Stimulated activated CD8-positive, alpha-beta memory T cell treated with anti-CD3 and anti-CD28 coated beads, Interleukin-4, amount 100 ng/mL, for 24 hours (primary cell): ENCODE data around the gene BCL7C.
A peak's percentile ranks its signal among the peaks of the same experiment; 100 is the strongest.
"Not testable (repeated sequence)": the region's sequence is repeated elsewhere in the genome, so short reads cannot be mapped to it uniquely, and the experiment has no call there.

ENCODE experiments used
- DNase-seq: peaks from one replicate; pipeline ENCODE4 v3.0.0-alpha.2; 2020; ENCODE audit warnings: low read depth

BCL7C gene

DNA sequence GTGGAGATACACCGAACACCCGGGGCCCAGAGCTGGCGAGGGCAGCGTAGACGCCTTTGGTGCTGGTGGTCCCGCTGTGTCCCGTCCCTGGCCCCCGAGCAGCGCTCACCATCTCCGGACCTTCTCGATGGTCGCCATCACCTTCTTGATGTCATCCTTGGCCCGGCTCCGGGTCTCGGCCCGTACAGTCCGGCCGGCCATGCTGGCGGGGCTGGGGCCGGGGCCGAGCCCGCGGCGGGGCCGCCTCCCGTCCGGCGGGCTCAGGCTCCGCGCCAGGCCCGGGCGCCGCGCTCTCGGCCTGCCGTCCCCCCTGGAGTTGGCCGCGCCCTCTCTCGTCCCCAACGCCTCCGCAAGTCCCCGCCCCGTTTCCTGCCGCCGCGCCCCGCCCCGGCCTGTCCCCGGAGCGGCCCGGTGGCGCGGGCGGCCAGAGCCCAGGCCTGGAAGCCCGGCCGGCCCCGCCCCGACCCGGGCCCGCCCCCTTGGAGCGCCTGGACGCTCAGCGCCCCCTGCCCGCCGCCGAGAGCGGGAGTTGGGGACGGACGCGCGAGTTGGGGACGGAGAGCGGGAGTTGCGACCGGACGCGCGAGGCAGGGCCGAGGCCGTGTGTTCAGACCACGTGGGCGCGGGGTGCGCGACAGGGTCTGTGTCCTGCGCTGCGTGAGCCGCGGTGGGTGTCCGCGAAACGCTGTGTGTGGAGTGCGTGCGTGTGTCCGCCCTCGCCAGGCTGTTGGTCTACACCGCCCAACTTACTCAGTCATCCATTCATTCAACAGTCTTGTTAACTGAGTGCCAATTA lies at the start of gene BCL7C:
Gene BCL7C (minus strand): TSS at position 334 of the 796 bp plus-strand sequence. CDS start 133 bp downstream, at position 201.
- peak; percentile 83 for DNase-seq

DNA sequence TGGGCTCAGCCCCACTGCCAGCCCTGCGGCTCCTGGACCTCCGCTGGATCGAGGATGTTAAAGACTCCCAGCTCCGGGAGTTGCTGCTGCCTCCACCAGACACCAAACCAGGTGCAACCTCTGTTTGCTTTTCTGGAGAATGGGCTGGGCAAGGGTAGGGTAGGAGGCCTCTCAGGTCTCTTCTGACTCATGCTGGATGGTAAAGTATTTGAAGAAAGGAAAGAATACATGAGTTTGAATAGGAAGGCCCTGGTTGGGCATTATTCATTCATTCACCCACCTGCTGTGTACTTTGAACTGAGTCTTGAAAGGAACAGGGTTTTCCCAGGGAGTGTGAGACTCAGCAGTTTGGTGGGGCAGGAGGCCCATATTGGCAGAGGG lies 48.5 kb upstream of the BCL7C start:
- DNase-seq = no peak

GRCh38 chr16:30941600-30942425 lies 47.9 kb upstream of the BCL7C start:
- peak; percentile 51 for DNase-seq

DNA sequence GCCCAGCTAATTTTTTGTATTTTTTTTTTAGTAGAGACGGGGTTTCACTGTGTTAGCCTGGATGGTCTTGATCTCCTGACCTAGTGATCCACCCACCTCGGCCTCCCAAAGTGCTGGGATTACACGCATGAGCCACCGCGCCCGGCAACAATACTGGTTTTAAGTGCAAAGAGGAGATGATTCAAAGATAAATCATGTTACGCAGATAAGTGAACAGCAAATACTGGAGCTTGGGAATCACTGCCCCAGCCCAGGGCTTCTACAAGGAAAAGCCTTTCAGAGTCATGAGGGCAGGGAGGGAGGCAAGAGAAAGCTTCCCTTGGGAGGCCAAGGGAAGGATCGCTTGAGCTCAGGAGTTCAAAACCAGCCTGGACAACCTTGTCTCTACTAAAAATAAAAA lies 45.7 kb upstream of the BCL7C start:
- not testable (repeated sequence) for DNase-seq

DNA sequence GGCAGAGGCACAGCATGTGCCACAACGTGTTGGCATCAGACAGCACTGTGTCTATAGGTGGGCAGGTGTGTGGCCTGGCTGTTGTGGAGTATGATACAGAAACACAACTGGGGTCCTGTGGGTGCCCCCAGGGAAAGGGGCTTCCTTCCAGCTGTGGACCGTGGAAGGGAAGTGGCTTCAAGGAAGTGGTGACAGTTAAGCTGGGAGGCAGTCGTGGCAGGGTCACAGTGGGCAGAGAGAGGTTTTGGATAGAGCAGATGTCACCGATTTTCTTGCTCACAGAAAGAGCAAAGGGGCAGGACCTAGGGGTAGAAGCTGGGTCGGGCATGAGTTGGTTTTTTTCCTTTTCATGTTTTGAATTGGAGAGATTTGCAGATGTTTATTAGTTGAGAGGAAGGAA lies 43.8 kb upstream of the BCL7C start:
- DNase-seq = no peak

DNA sequence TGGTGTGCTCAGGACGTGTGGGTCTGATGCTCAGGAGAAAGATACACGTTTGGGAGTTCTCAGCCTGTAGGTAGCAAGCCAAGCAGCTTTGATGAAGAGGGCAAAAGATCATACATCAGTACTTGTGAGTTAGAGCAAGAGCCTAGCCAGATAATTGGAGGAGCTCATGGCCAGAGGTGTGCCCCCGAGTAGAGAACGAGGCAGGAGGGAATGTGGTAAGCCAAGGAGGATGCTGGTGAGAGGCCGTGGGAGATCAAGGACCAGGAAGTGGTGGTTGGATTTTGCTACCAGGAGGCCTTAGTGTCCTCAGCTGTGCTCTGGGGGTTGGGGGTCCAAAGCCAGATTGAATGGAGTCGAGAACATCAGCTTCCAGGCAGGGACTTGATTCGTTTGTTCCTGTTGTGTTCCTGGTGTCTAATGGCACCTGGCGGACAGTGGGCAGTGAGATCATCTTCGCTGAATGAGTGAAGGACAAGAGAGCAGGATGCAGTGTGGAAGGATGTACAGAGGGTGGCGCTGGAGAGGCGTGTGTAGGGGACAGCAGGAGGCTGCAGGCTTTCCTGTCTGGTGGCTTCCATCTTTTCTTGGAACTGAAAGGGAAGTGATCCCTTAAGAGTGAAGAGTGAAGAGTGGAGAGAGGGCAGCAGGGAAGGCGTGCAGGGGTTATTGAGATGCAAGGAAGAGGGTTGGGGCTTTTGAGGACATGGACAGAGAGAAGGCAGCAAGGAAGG lies 41.1 kb upstream of the BCL7C start:
- DNase-seq = no peak

GRCh38 chr16:30931068-30931650 lies 37.3 kb upstream of the BCL7C start:
- DNase-seq = no peak

DNA sequence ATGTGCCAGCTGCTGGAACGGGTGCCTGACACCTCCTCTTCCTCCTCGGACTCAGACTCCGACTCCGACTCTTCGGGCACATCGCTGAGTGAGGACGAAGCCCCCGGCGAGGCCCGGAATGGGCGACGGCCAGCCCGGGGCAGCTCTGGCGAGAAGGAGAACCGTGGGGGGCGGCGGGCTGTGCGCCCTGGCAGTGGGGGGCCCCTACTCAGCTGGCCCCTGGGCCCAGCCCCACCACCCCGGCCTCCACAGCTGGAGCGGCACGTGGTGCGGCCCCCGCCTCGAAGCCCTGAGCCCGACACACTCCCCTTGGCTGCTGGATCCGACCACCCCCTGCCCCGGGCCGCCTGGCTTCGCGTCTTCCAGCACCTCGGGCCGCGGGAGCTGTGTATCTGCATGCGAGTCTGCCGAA lies 36.3 kb upstream of the BCL7C start:
- no peak for DNase-seq

- DNase-seq = no peak
Observed at GRCh38 chr16:30929167-30929566, 35.3 kb upstream of the BCL7C start.

DNA sequence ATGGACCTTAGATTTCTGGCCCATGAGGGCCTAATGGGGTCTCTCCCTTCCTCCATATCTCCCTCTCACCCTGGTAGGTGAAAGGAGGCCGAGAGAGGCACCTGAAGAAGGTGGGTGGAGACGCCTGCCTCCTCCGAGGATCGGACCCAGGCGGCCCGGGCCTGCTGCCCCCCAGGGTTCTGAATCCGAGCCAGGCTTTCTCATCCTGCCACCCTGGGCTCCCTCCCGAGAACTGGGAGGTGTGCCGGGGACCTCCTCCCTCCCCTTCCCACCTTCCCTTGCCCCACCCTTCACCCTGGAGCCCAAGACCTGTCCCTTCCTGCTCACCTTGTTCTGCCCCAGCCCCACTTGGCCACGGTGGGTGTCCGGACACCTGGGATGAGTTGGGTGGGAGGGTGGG lies 34.5 kb upstream of the BCL7C start:
- DNase-seq = no peak

DNA sequence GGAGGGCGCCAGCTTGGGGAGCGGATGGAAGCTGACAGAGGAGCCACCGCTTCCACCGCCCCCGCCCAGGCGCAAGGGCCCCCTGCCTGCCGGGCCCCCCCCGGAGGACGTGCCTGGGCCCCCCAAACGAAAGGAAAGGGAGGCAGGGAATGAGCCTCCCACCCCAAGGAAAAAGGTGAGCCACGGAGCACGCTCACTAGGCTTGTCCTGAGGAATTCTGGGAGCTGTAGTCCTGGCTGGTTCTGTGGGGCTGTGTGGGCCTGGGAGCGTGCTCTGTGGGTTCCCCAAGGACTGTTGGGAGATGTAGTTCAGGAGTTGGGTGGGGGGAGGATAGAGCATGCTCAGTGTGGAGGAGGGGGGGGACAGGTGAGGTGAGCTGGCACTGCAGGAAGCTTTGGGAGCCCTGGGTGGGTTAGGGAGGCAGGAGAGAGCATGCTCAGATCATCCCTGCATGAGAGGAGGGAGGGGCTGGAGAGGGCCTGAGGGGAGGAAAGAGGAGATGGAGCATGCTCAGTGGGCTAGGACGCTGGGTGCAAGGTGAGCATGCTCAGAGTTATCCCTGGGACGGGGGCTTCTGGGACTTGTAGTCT lies 34.0 kb upstream of the BCL7C start:
- DNase-seq = no peak

GRCh38 chr16:30926937-30927788 lies 33.3 kb upstream of the BCL7C start:
- no peak for DNase-seq

DNA sequence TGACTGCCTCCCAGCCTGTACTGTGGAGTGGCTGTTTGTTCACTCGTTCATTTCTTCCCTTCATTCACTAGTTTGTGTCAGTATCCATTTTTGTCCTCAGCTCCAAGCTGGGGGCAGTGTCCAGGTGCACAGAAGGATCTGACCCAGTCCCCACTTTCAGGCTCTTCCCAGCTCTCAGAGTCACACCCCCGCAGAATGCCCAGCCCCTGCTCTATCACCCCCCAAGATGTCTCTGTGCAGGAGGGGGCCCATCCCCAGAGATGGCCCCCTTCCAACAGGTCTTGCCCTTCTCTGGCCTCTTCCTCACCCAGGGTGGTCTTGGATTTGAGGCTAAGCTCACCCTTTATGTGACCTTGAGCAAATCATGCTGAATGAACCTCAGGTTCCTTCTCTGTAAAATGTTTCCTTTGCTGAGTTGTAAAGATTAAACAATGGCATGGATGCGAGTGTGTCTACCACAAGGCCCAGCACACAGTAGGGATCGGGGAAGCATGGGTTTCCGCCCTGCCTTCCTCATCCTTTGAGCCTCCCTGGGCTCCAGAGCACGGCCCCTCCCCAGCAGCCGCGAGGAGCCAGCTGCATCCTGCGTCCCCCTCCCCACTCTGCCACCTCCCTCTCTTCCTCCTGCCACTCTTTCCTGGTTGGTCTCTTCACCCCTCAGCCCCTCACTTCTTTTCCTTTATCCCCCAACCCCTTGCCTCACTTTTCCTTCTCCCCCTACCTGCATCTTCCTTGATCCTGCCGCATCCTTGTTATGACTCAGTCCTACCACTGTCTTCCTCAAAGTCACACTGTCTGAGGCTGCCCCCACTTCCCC lies 32.3 kb upstream of the BCL7C start:
- DNase-seq = no peak

- DNase-seq = no peak
Observed at GRCh38 chr16:30925632-30925987, 31.7 kb upstream of the BCL7C start.

- DNase-seq = no peak
Observed at GRCh38 chr16:30924913-30925631, 31.2 kb upstream of the BCL7C start.

DNA sequence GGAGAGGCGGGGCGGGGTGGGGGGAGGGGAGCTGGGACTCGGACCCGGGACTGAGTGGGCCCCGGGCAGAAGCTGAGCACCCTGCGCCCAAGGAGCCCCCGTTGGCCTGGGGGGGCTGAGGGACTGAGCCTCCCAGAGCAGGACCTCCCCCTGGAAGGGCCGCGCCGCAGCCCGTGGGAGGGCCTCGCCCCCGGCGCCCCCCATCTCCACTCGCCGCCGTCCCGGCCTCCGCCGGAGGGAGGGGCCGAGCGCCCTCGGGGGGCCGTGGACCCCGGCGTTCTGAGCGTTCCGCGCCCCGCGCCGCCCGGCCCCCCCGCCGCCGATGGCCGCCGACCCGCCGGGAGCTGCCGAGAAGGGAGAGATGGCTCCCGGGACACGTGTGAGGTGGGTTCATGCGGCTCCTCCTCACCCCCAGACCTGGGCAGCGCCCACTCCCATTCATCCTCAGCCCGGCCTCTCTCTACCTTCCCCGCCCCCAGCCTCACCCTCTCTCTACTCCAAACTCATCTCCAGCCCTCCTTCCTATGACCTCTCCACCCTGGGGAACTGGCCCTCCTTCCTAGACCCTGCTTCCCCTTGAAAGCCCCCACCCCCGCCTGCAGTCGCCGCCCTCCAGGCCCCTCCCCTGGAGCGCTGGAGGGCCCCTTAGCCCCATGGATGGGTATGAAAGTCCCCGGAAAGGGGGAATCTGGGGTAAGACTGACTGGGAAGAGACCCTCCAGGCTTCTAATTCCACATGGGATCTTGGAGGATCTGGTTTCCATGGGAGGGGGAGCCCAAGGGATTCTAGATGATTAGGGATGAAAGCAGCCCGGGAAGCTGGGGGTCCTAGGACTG lies 30.4 kb upstream of the BCL7C start:
- no peak for DNase-seq

DNA sequence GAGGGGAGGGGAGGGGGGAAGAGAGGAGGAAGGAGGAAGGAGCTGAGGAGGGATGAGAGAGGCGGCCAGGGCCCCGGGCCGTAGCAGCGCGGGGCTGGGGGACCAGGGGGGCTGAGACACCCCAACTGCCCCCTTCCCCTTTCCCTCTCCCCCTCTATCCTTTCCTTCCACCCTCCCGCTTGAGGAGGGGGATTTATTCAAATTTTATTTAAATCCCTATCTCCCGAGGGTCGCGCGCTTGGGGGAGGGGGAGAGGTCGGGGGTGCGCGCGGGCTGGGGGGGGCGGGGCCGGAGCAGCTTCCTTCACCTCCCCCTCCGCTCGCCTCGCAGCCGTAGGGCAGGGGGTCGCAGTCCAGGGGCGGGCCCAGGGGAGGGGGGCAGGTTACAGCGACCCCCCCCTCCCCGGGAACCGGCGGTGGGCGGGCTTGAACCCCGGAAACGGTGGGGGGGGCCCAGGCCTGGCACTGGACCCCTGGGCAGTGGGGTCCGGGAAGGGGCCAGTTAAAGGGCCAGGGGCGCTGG lies 29.7 kb upstream of the BCL7C start, which contains the start of gene FBXL19:
Gene FBXL19 (plus strand): TSS at position 19 of the 522 bp plus-strand sequence. CDS start 2,183 bp downstream, outside the sequence.
- no peak for DNase-seq

GRCh38 chr16:30922960-30923535 lies 29.2 kb upstream of the BCL7C start:
- peak; percentile 94 for DNase-seq
